Ureter (tissue), 1 donor: ENCODE results near the gene NFASC. TPM values are rescaled to one million over a fixed set of nuclear protein-coding genes. Genes with fewer than 3 reads are reported as not detected.
A peak's percentile ranks its signal among the peaks of the same experiment; 100 is the strongest.

Source experiments
- DNase-seq: peaks from one replicate; pipeline ENCODE4 v3.0.0-alpha.2; 2020; ENCODE audit warnings: low spot score
- total RNA-seq: library from RNA; stranded (reverse); gene quantifications from one replicate; pipeline ENCODE4 v1.2.4, GENCODE V29; 2023
- donor health status: DM: yes; HTN: yes; CAD: no.

NFASC gene
- total RNA-seq, 1 donor from 2014 or later, result 52.3 TPM

DNA sequence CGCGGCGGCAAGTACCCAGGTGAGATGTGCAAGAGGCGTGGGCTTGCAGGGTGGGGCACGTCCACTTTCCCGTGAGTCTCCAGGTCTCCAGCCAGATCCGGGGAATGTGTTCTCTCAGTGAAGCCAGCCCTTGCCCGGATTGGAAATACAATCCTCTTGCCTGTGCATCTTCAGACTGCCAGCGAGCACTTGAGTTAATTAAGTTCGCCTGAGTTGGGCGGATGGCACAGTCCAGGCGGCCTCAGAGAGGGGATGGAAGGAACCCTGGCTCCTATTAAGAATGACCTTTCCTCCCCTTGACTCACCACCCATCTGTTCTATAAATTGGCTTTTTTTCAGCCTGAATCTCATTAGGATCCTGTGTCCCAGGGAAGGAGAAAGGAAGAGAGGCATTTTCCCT lies 139.0 kb downstream of the NFASC start:
- no peak for DNase-seq

DNA sequence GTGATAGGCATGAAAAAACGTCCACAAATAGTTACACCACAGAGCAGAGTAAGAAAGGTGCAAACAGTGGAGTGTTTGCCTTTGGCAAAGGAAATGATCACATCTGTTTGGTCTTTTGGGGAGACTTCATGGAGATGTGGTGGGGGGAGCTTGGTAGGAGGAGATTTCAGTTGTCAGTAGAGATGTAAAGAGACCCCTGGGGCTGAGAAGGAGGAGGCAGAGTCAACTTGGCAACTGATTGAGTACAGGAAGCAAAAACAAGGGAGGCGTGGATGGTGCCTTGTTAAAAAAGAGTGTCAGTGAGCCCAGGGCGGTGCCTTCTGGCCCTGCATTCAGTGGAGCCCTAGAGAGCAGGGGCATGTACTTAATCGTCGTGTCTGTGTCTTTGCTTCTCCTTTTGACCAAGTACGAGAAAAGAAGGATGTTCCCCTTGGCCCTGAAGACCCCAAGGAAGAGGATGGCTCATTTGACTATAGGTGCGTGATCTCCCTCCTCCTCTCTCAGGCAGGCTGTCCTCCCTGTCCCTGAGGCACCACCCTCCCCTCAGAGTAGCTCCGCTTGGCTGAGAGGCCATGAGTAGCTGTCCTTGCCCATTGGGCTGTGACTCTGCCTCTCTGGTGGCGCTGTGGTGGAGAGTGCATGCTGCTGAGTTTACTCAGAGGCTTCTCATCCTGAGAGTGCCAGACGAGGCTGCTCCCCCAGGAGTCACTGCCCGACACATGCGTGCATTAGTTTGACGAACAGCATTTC lies 141.9 kb downstream of the NFASC start:
- no peak for DNase-seq

DNA sequence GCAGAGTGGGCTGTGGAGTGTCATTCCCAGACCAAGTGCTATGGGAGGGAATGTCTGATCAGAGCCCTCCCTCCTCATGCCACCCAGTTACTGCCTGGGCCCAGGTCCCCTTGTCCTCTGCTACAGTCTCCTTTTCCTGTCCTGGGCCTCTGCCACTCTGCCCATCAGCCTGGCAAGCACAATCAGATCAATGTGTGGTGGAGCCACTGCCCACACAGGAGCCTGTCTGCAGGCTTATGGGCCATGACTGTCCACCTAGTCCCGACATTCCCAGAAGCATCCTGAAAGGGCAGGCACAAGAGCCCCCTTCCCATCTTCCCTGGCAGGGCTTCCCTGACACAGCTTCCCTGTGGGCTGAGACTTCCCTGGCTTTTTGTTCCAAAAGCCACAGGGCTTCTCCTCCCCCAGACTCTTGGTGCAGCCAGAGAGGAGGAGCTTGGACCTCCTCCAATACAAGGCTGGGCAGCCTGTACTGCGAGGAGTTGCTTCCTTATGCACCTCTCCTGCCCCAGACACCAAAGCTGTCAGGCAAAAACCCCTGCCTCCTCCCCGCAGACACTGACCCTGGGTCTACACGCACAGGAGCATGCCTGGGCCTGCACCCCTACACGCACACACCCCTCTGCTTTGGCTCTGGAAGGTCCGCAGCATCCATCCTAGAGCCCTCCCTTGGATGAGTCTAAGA lies 143.2 kb downstream of the NFASC start:
- peak; percentile 53 for DNase-seq

DNA sequence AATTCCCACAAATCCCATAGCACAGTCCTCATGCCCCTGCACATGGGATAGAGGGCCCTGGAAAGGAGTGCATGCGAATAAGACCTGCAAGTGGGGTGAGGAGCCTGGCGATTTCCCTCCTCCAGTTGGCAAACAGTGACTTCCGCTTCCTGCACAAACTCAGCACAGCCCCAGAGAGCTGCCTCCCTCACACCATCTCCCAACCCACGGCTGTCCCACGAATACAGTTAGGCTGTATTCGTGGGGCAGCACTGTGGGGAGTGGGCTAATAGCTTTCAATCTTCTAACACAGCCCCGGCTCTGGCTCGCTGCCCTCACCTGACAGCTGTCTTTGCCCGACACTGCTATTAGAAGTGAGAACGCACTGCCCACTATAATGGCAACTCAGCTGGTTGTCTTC lies 144.1 kb downstream of the NFASC start:
- DNase-seq, result no peak

DNA sequence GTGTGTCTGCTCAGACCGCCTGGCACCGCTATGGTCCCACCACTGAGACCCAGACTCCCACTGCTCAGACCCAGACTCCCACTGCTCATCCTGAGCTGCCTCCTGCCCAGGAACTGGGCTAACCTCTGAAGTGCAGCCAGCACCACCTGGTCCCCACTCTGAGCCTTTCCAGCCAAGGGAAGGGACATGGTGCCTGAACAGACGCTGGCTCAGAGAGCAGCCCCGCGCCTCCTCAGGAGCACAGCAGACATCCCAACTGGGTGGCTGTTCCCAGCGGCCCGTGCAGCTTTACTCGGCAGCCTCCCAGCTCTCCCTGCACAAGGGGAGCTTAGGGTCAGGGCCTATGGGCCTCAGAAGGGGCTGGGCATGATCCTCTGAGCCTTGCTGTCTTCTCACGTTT lies 144.6 kb downstream of the NFASC start:
- no peak for DNase-seq

DNA sequence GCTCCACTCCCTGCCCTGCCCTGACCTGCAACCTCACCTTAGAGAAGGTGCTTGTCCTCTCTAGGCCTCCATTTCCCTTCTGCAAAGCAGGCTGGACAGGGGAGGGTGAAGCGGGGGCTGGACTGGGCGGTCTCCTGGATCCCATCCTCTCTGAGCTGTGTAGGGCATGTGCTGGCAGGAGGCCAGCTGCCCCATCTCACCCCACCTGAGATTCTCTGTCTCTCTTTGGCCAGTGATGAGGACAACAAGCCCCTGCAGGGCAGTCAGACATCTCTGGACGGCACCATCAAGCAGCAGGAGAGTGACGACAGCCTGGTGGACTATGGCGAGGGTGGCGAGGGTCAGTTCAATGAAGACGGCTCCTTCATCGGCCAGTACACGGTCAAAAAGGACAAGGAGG lies 145.4 kb downstream of the NFASC start:
- DNase-seq, result no peak

DNA sequence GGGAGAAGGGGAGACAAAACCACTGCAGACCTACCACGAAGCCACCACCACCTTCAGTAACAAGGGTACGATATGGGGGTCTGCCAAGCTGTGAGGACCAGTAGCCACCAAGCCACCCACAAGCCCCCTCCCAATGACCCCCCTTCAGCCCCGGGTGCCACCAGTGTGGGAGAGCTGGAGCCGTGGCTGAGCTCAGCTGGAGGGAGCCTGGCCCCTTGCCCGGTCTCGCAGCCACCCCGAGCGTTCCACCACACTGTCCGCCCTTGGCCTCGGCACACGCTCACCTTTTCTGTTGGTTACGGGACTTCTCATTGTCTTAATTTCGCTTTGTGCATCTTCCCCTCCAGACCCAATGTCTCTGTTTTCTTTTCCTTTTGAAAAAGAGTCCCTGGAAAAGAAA lies 145.9 kb downstream of the NFASC start:
- DNase-seq, result no peak

DNA sequence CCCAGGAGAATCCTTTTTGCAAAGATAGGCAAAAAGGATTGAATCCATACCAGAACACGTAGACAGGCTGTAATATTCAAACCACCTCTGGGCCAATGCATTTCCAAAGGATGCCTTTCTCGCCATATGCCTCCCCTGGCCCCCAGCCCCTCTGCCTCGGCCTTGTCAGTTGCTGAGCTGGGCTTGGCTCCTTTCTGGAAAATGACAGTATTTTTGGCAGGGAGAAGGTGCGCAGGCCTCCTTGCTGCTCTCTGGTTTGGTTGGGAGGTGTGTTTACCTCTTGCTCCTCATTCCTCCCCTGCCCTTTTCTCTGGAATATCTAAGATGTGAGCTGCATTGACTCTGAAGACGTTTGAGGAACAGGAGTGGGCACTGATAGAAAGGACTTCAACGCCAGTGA lies 146.3 kb downstream of the NFASC start:
- no peak for DNase-seq

DNA sequence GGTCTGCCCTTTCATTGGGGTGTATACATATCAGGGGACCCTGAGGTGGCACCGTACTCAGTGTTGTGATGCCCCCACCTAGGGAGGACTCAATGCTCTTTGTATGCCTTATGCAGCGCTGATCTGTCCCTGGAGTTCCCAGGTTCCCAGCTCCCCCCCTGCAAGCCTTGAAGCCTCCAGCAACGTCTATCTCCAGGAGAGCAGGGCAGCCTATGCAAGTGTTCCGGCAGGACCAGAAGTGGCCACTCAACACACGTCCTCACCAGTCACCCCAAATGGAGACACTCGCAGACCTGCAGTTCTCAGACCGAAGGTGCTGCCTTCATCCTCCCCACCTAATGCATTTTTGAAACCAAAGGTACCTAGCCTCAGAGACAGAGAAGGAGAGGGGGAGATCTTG lies 147.1 kb downstream of the NFASC start:
- no peak for DNase-seq

DNA sequence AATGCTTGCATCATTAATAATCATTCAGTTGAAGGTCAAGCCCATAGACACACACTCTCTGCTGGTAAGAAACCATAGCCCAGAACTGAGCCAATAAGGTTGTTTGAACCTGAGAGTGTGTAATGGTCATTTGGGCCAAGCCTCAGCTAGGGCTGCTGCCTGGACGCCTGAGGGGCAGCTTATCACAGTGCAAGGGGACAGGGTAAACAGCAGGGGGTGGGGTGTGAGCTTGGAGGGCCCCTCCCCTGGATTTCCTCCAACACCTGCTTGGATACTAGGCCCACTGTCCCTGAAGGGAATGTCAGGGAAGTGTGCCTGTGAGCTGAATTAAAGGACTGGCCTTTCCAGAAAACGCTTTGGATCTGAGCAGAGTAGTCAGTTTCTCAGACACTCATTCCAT lies 147.7 kb downstream of the NFASC start:
- DNase-seq, result no peak

DNA sequence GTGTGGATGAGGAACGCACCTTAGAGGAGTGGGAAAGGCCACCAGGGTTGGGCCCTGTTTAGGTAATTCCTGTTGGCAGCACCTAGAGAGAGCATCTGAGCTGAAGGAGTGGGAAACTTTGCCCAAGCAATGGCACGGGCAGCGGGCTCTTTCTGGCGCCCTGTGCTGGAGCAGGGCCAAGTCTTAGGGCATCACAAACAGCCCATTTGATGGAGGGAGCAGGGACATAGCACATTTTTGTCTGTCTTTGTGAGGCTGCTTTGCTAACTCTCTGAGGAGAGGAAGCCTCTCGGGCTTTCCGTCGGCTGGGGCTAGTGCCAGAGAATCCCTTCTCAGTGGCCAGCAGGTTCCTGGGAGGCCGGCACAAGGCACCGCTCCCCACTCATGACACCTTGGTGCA lies 149.8 kb downstream of the NFASC start:
- no peak for DNase-seq

DNA sequence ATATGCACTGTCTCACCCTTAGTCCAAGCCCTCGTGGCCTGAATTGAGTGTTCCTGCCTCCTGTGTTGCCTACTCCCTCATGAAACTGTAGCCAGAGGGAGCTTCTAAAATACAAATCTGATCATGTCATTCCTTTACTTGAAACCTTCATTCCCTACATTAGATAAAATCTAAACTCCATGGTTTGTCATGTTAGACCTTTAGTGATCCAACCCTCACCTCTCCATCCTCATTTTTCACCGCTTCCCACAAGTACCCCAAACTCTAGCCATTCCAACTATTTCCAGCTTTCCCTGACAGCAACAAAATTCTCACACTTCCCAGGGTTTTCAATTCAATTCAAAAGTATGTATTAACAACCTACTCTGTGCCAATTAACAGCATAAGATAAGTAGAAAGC lies 154.0 kb downstream of the NFASC start:
- no peak for DNase-seq

DNA sequence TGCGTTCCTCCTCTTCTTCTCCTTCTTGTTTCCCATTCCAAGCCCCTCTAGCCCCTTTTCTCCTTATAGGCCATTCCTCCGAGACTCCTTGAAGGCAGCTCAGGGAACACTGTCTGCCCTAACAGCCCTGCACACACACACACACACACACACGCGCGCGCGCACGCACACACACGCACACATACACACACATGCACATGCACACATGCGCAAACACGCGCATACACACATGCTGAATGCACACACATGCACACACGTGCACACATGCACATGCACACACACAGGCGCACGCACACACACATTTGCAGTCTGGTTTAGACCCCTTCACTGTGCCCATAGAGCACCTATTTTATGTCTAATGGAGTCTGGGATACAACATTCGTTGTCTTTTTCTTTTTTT lies 154.6 kb downstream of the NFASC start:
- no peak for DNase-seq

DNA sequence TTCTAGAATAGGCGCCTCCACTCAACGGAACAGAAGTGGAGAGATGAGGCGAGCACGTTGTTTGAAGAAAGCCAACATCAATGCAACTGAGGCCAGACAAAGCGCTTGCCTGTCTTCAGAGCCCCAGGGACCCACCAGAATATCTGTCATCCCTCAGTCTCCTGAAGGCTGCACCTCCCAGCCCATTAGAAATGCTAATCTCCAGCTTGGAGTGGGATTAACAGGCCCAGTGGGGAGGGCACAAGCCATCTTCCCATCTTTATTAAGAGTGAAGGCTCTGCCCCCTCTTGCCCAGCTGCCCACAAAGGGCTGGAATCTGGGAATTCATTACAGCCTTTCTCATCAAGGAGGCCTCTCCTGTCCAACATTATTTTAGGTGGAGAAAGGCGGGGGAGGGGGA lies 155.5 kb downstream of the NFASC start:
- DNase-seq, result no peak

DNA sequence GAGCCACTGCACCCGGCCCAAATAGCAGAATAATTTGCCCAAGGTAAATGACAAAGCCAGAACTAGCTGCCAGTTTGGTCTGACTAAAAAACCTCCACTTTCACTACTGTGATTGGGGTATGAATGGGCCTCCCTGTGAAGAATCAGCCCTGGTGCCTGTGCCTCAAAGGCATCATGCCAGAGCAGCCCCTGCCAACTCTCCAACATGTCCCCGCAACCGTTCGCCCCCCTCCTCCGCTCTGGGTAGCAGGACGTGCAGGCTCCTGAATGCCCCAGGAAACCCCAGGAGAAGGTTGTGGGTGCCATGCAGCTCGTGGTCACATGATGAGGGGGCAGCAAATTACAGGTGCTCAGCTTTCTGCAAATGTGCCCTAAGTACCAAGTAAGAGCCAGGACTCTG lies 157.7 kb downstream of the NFASC start:
- DNase-seq, result no peak

DNA sequence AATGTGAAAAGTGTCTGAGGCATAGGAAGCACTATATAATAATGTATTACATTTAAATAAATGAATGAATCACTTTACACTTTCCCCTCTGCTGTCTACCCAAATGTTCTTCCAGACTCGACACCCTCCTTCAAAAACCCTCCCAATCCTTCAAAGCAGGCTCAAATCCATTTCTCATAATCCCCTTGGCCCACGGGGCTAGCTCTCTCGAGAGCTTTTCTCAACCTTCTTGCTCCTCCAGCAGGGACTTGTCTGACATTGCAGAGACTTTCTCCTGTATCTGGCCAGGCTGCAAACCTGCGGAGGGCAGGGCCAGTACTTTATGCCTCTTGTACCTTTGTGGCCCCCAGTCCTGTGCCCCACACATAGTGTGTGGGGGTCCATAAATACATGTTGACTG lies 158.3 kb downstream of the NFASC start:
- DNase-seq, result no peak

DNA sequence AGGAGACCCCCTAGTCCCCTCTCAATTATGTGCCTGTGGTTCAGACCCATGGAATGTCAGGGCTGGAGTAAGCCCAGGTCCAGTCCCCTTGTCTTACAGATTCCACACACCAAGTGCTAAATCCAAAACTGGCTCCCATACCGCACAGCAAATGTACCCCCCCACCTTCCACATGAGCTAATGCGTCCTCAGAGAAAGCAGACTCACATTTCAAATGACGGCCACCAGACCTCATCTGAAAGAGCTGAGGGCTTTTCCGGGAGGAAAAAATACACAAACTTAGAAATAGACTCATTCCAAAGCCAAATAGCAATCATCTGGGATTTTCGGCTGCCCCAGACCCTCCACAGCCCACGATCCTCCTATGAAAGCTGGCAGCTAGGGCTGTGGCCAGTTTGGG lies 159.6 kb downstream of the NFASC start:
- no peak for DNase-seq

DNA sequence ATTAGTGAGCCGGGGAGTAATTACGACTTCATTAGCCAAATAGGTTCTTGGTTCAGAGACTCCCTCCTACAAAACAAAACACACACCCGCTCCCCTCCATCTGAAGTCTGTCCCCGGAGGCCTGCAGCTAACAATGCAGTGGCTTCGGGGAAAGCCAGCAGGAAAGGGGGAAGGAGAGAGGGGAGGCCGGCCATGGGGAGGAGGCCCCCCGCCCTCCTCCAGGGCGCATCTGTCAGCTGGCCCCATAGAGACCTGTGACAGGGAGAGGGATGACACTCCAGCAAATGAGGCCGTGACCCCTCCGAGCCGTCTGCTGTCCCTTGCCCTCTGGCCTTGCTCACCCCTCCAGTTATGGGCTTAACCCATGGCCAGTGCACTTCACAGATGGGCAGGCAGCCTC lies 160.2 kb downstream of the NFASC start:
- no peak for DNase-seq

DNA sequence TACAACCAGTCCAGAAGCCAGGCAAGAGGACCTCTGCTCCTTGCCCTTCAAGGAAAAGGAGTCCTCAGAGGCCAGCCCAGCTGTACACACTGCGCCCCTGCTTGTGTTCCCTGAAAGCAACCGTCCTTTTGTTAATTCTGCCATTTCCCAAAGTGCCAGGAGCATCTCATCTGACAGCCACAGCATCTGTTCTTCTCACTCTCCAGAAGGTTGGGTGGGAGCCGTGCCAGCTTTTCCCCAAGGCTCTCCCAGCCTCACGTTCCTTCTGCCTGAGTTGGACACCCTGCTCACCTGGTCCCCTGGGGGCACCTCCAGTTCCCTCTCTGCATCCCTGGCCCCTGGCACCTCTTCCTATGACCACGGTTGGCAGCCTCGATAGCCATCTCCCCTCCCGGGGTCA lies 161.8 kb downstream of the NFASC start:
- no peak for DNase-seq

DNA sequence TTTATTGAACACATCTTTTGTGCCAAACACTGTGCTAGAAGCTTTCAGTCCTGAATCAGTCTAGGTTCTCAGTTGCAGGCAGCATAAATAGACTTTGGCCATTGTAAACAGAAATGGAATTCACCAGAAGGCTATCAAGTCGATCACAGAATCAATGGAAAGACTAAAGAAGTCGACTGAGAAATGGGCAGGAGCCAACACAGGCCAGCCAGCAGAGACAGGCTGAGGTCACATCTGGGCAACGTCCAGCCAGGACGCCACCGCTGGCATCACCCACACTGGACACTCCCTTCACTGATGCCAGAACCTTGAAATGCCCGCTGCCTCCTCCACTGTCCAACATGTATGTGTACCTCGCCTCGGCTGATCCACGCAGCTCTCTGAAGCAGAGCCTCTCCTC lies 166.9 kb downstream of the NFASC start:
- DNase-seq, result no peak

DNA sequence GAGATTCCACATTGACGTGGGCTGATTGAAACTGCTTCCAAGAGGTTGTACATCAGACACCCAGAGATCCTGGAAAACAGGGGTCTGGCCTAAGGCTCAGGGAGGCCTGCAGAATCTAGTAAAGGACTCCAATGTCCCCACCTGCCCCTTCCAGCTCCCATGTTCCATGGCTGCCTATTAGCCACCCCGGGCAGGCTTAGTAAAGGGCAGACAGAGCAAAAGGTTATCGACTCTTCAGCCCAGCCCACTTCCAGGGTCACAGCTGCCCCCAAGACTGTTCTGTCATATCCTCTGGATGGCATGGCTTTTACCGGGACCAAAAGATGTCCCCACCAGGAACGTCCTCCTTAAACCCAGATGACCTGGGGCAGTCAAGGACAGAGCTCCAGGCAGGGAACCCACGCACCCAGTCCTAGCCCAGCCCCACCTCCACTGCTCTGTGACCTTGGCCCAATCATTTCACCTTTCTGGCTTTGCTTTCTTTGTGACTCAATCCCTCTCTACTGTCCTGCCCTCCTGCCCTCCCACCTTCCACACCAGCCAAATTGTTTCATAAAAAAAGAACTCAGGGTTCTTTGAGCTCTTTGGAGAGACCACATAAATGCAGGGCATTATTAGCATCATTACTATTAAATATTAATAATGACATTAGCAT lies 167.6 kb downstream of the NFASC start:
- DNase-seq, result no peak

DNA sequence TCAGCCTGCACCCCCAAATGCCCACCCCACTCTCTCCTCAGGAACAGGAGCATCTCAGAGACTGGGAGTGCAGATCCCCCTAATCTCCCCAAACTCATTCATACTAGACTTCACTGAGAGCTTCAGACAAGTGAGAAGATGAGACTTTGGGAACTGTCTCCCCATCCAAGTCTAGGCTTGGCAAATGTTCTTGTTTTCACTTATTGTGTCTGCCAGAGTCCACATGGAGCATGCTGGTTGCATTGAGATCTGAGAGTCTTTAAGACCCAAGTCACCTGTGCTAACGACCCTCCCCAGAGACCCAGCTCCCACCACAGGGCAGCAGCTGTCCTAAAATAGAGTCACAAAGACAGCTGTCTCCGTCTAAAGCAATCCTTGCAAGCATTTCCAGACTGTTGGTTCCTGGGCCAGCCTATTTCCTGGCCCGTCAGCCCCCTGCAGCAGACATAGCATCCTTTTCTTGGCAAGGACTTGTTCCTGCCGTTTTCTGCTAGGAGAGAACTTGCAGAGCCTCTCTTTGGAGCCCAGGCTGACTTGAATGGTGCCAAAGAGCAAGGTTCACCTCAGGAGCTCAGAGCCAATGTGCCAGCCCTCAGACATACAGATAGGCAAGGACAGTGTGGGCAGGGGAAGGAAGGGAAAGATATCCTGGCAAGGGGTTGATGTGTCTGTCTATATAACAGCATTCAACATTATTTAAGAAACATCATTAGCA lies 170.5 kb downstream of the NFASC start:
- no peak for DNase-seq
